Loucy (cell line): ENCODE measurements around the gene CPA5.

Source experiments
- H2AFZ ChIP-seq: fragments of 200-600 bp; sonication (generic); 2 replicates; pipeline ENCODE4 v1.6.0; 2016; ENCODE audit warnings: antibody characterized with exemption, mild to moderate bottlenecking, low read length, moderate library complexity
- H3F3A ChIP-seq: fragments of 200-600 bp; 2 replicates; pipeline ENCODE4 v1.6.0; 2016; ENCODE audit warnings: antibody characterized with exemption, low read depth, mild to moderate bottlenecking
- H3K27me3 ChIP-seq: fragments of 200-600 bp; sonication (generic); 2 replicates; pipeline ENCODE4 v1.6.1; 2014; ENCODE audit warnings: low read length, mild to moderate bottlenecking; ENCODE audit not compliant: insufficient read depth, poor library complexity, severe bottlenecking
- H3K36me3 ChIP-seq: fragments of 200-600 bp; sonication (generic); 2 replicates; pipeline ENCODE4 v1.6.1; 2016; ENCODE audit warnings: low read length; ENCODE audit not compliant: insufficient read depth
- H3K4me1 ChIP-seq: fragments of 200-600 bp; sonication (generic); 2 replicates; pipeline ENCODE4 v1.5.1; 2014; ENCODE audit warnings: low read length, mild to moderate bottlenecking; ENCODE audit not compliant: insufficient read depth, poor library complexity, severe bottlenecking
- H3K4me2 ChIP-seq: fragments of 200-600 bp; sonication (generic); 2 replicates; pipeline ENCODE4 v1.6.0; 2014; ENCODE audit warnings: antibody characterized with exemption, low read length, low read depth, mild to moderate bottlenecking; ENCODE audit not compliant: poor library complexity, severe bottlenecking
- H3K4me3 ChIP-seq: fragments of 200-600 bp; sonication (generic); 2 replicates; pipeline ENCODE4 v1.5.1; 2014; ENCODE audit warnings: low read length, mild to moderate bottlenecking, mixed read lengths; ENCODE audit not compliant: poor library complexity, severe bottlenecking
- H3K79me2 ChIP-seq: fragments of 200-600 bp; sonication (generic); 2 replicates; pipeline ENCODE4 v1.6.1; 2014; ENCODE audit warnings: low read length; ENCODE audit not compliant: insufficient read depth
- H3K9ac ChIP-seq: fragments of 200-600 bp; sonication (generic); 2 replicates; pipeline ENCODE4 v1.6.0; 2014; ENCODE audit warnings: mild to moderate bottlenecking, low read depth, low read length, moderate library complexity; ENCODE audit not compliant: poor library complexity, severe bottlenecking
- H3K9me2 ChIP-seq: fragments of 200-600 bp; sonication (generic); replicated peaks from 2 replicates; pipeline ENCODE4 v1.6.1; 2016; ENCODE audit warnings: low read depth, low read length, mixed read lengths
- H3K9me3 ChIP-seq: fragments of 200-600 bp; sonication (generic); 2 replicates; pipeline ENCODE4 v1.6.1; 2014; ENCODE audit warnings: mild to moderate bottlenecking, antibody characterized with exemption, low read length, low read depth; ENCODE audit not compliant: insufficient read depth
- H4K20me1 ChIP-seq: fragments of 200-600 bp; sonication (generic); 2 replicates; pipeline ENCODE4 v1.6.0; 2014; ENCODE audit warnings: antibody characterized with exemption, low read length, mild to moderate bottlenecking; ENCODE audit not compliant: insufficient read depth, poor library complexity, severe bottlenecking
- EZH2phosphoT487 ChIP-seq: fragments of 200-600 bp; IDR thresholded peaks from 2 replicates; pipeline ENCODE4 v1.6.1; 2018; ENCODE audit warnings: antibody characterized with exemption, mild to moderate bottlenecking, moderate library complexity, borderline replicate concordance
- TF ChIP-seq, protein P1 (sequence below): fragments of 200-600 bp; sonication (generic); conservative IDR thresholded peaks from 2 replicates; pipeline ENCODE4 v1.5.1; 2014; ENCODE audit warnings: mild to moderate bottlenecking, antibody characterized with exemption, low read length

CPA5 gene

DNA sequence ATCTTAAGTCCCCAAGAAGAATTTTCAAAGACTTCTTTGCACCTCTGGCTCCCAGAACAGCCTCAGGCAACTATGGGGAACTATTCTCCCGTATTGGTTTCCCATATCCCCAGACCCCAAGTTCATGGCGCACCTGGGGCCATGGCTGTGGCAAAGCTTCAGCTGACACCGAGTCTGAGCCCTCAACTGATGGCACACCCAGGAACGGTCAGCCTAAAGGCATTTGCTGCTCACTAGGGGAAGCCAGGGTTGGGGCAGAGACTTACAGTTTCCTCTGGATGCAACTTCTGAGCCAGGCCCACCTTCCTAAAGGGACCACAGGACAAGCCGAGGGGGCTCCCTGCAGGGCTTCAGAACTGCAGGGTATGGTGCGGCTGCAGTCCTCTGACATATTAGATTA lies 21.9 kb downstream of the CPA5 start:
- H3K4me1 ChIP-seq = peaks cover 35% of the 10 kb centered on the region
- no peaks in the 10 kb centered on the region for H3K9me3 ChIP-seq
- H3K79me2 ChIP-seq = no peaks in the 10 kb centered on the region
- no peaks in the 10 kb centered on the region for H3K27me3 ChIP-seq
- no peak overlapping the region for H3K4me3 ChIP-seq
- H4K20me1 ChIP-seq = no peaks in the 10 kb centered on the region
- no peak for TF ChIP-seq EZH2phosphoT487
- TF ChIP-seq, protein P1, sequence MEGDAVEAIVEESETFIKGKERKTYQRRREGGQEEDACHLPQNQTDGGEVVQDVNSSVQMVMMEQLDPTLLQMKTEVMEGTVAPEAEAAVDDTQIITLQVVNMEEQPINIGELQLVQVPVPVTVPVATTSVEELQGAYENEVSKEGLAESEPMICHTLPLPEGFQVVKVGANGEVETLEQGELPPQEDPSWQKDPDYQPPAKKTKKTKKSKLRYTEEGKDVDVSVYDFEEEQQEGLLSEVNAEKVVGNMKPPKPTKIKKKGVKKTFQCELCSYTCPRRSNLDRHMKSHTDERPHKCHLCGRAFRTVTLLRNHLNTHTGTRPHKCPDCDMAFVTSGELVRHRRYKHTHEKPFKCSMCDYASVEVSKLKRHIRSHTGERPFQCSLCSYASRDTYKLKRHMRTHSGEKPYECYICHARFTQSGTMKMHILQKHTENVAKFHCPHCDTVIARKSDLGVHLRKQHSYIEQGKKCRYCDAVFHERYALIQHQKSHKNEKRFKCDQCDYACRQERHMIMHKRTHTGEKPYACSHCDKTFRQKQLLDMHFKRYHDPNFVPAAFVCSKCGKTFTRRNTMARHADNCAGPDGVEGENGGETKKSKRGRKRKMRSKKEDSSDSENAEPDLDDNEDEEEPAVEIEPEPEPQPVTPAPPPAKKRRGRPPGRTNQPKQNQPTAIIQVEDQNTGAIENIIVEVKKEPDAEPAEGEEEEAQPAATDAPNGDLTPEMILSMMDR = no peak
- no peak overlapping the region for H3K4me2 ChIP-seq
- peak overlapping the region; percentile 37; the same call in 1 of the 2 replicates for H2AFZ ChIP-seq
- H3K9ac ChIP-seq = no peak overlapping the region
- no peaks in the 10 kb centered on the region for H3K9me2 ChIP-seq
- H3F3A ChIP-seq = no peaks in the 10 kb centered on the region
- H3K36me3 ChIP-seq = no peaks in the 10 kb centered on the region

DNA sequence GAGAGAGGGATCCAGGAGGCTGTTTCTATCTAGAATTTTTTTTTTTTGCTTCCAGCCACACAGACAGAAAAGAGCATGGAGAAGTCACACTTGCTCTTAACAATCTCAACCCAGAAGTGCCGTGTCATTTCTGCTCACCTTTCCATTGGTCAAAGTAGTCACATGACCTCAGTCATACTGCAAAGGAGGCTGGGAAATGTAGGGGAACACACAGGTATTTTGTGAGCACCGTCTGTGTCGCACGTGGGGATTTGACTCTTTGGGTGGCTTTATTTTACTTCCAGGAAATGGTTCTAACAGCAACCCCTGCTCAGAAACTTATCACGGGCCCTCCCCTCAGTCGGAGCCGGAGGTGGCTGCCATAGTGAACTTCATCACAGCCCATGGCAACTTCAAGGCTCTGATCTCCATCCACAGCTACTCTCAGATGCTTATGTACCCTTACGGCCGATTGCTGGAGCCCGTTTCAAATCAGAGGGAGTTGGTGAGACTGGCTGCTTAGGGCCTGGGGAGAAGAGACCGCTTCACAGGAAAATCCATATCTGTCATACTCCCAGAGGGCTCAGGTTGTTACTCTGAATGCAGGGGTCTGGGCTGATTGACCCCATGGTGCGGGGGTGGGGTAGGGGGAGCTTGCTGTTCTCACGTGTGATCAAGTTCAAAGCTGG lies 22.6 kb downstream of the CPA5 start:
- Histone ChIP-seq H2AFZ (peak overlapping the region; percentile 37; the same call in 1 of the 2 replicates), H3K9me3 (no peaks in the 10 kb centered on the region), H3K4me2 (peak overlapping the region; percentile 37), H3K4me3 (no peak overlapping the region), H3K79me2 (no peaks in the 10 kb centered on the region), H3K9ac (no peak overlapping the region), H3F3A (no peaks in the 10 kb centered on the region), H3K36me3 (no peaks in the 10 kb centered on the region), H3K27me3 (no peaks in the 10 kb centered on the region), H3K9me2 (no peaks in the 10 kb centered on the region), H3K4me1 (peaks cover 35% of the 10 kb centered on the region), H4K20me1 (no peaks in the 10 kb centered on the region)
- TF ChIP-seq, protein P1 = no peak
- TF ChIP-seq EZH2phosphoT487 = no peak

DNA sequence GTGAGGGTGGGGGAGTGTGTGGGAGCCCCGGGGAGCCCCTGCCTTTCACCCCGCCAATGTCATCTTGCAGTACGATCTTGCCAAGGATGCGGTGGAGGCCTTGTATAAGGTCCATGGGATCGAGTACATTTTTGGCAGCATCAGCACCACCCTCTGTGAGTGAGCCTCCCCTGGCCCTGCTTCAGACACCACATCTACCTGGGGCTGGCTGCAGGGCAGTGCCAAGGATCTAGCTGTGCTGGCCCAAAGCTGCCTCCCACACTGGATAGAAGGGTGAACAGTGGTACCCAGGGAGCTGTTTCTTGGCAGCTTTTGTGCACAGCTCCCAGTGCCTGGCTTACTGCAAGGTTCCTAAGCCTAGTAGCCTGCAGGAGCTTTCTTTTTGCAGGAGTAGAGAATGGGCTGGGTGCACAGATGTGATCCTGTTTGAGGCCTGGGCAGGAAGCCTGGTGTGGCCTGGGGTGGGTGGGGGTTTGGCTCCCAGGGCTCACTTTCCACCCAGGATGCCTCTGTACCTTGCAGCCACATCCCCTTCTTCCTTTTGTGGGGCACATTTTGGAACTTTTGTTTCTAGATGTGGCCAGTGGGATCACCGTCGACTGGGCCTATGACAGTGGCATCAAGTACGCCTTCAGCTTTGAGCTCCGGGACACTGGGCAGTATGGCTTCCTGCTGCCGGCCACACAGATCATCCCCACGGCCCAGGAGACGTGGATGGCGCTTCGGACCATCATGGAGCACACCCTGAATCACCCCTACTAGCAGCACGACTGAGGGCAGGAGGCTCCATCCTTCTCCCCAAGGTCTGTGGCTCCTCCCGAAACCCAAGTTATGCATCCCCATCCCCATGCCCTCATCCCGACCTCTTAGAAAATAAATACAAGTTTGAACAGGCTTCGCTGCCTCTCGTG lies 23.5 kb downstream of the CPA5 start:
- Histone ChIP-seq H3K79me2 (no peaks in the 10 kb centered on the region), H2AFZ (no peak overlapping the region; the same call in 1 of the 2 replicates), H4K20me1 (no peaks in the 10 kb centered on the region), H3K4me2 (peak overlapping the region; percentile 37), H3K9me2 (no peaks in the 10 kb centered on the region), H3K9ac (peak overlapping the region; percentile 23), H3K4me1 (peaks cover 35% of the 10 kb centered on the region), H3F3A (no peaks in the 10 kb centered on the region), H3K36me3 (no peaks in the 10 kb centered on the region), H3K9me3 (no peaks in the 10 kb centered on the region), H3K27me3 (no peaks in the 10 kb centered on the region), H3K4me3 (no peak overlapping the region)
- TF ChIP-seq EZH2phosphoT487 = no peak
- TF ChIP-seq, protein P1 = no peak
